C4-2B (cell line): ENCODE data around the gene ZNF136.

Experiments
- CTCF ChIP-seq: fragments of 450-650 bp; conservative IDR thresholded peaks from 2 replicates; pipeline ENCODE4 v1.5.1; 2017; ENCODE audit warnings: mild to moderate bottlenecking
- ZFX ChIP-seq: fragments of 450-650 bp; IDR thresholded peaks from 2 replicates; pipeline ENCODE4 v1.6.1; 2017

DNA sequence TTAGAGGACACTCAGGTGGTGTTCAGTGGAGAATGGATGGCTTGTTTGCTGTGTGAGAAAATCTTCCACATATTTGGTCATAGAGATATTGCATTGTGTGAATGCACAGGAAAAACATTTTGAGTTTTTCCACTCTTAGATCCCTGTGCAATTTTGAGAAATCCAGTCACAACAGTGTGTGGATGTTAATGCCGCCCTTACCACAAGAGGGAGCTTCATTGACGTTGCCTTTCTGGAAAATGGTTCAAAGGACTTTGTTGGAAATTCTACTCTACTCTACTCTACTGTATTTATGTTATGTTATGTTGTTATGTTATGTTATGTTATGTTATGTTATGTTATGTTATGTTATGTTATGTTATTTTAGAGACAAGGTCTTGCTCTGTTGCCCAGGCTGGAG lies 36.2 kb upstream of the ZNF136 start:
- TF ChIP-seq CTCF (peak; percentile 77), ZFX (no peak)
